ENCODE results near the gene SDF4. TPM values are rescaled to one million over a fixed set of nuclear protein-coding genes. Genes with fewer than 3 reads are reported as not detected.

Gene SDF4
- total and polyA plus RNA-seq, 2 experiments from 2014 or later, result 214 to 261 TPM

DNA sequence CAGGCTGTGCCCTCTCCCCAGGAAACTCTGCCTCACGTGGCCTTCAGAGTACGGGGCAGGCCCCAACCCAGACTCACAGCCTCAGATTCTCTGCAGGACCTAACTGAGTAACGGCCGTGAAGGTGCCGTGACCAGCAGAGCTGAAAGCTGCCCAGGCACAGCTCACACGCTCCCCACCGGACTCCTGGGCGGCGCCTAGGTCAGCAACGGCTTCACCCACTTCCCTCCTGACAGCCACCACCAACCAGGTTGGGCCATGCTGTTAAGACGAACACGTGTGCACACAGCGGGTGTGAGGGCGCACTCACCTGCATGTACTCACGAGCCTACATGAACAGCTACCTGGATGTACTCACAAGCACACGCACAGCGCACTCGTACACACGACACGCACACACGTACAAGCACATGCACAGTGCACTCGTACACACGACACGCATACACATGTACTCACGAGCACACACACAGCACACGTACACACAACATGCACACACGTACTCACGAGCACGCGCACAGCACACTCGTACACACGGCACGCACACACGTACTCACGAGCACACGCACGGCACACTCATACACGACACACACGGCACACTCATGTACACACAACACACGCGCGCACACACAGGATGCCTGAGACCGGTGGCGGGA lies 9.1 kb downstream of the SDF4 start:
- 94 to 95% methylated on average over 44 of the region's 44 CpGs for WGBS, 2 experiments (ENCODE audit: low coverage in 1 of 2, low lambda C conversion rate in 2 of 2, missing lambda C conversion rate in 2 of 2)
- in situ Hi-C loops (cut with MboI), result no loop called here
- no peaks in the 10 kb centered on the region for H3K4me1 ChIP-seq (ENCODE audit: insufficient read depth)

GRCh38 chr1:1221887-1222574 lies 9.8 kb downstream of the SDF4 start:
- Histone ChIP-seq H3K4me3 (no peak overlapping the region), H2AFZ (no peak overlapping the region), H3K9ac (no peak overlapping the region), H3K9me2 (ENCODE audit: insufficient read depth) (no peaks in the 10 kb centered on the region), H3K4me1 (ENCODE audit: insufficient read depth) (no peaks in the 10 kb centered on the region), H3K36me3 (ENCODE audit: low read depth) (no peaks in the 10 kb centered on the region; the same call in 1 of the 2 replicates), H3K4me2 (ENCODE audit: unreplicated experiment) (no peak overlapping the region), H3K79me2 (ENCODE audit: insufficient read depth) (peaks cover 37% of the 10 kb centered on the region), H4K20me1 (ENCODE audit: insufficient read depth) (no peaks in the 10 kb centered on the region), H3K27ac (no peak overlapping the region), H3K27me3 (replicated peaks; ENCODE audit: insufficient read depth) (no peaks in the 10 kb centered on the region), H3K9me3 (ENCODE audit: low read depth) (no peaks in the 10 kb centered on the region), H3F3A (ENCODE audit: insufficient read depth) (no peaks in the 10 kb centered on the region)
- WGBS, 2 experiments (ENCODE audit: low coverage in 1 of 2, low lambda C conversion rate in 2 of 2, missing lambda C conversion rate in 2 of 2), result 94 to 95% methylated on average over 16 to 30 of the region's 30 CpGs
- TF ChIP-seq EZH2 (IDR thresholded peaks at IDR 0.05; ENCODE audit: insufficient read depth, poor library complexity, severe bottlenecking) (no peak), EZH2phosphoT487 (IDR thresholded peaks at IDR 0.05; ENCODE audit: insufficient read depth, low read depth) (no peak)
- in situ Hi-C loops (cut with MboI), result no loop called here
- no peak for DNase-seq

More for the DNA sequence above, 9.1 kb downstream of the SDF4 start:
- H3K9me2 ChIP-seq (ENCODE audit: insufficient read depth), result no peaks in the 10 kb centered on the region
- H3K36me3 ChIP-seq (ENCODE audit: low read depth), result no peaks in the 10 kb centered on the region
- TF ChIP-seq EZH2phosphoT487 (IDR thresholded peaks at IDR 0.05; ENCODE audit: insufficient read depth, low read depth) (no peak), EZH2 (IDR thresholded peaks at IDR 0.05; ENCODE audit: insufficient read depth, poor library complexity, severe bottlenecking) (no peak)
- no peaks in the 10 kb centered on the region for H3F3A ChIP-seq (ENCODE audit: insufficient read depth)
- DNase-seq, result no peak
- peaks cover 44% of the 10 kb centered on the region for H3K79me2 ChIP-seq (ENCODE audit: insufficient read depth)
- H3K27me3 ChIP-seq (replicated peaks; ENCODE audit: insufficient read depth), result no peaks in the 10 kb centered on the region
- no peak overlapping the region for H3K4me2 ChIP-seq (ENCODE audit: unreplicated experiment)
- H4K20me1 ChIP-seq (ENCODE audit: insufficient read depth), result no peaks in the 10 kb centered on the region
- no peak overlapping the region for H3K27ac ChIP-seq
- no peak overlapping the region for H2AFZ ChIP-seq
- H3K9ac ChIP-seq, result no peak overlapping the region
- no peaks in the 10 kb centered on the region for H3K9me3 ChIP-seq (ENCODE audit: low read depth)
- no peak overlapping the region for H3K4me3 ChIP-seq

DNA sequence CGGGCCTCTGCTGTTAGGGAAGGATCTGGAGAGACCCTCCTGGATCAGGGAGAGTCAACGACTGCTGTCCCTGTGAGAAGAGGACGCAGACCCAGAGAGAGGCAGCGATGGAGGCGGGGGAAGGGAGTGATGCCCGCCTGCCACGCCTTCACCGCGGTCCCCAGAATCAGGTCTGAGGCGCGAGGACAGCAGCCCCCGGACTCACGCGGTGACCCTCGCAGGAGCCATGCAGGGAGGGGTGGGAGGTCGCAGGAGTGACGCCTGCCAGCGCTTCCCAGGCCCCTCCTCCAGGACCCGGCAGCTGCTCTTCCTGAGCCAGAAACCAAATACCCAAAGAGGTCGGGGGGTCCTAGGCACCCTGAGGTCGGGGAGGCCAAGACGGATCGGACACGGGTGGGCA lies 11.6 kb downstream of the SDF4 start:
- TF ChIP-seq EZH2phosphoT487 (IDR thresholded peaks at IDR 0.05; ENCODE audit: insufficient read depth, low read depth) (no peak), EZH2 (IDR thresholded peaks at IDR 0.05; ENCODE audit: insufficient read depth, poor library complexity, severe bottlenecking) (no peak)
- Histone ChIP-seq H3K4me3 (no peak overlapping the region), H4K20me1 (ENCODE audit: insufficient read depth) (no peaks in the 10 kb centered on the region), H2AFZ (no peak overlapping the region), H3K79me2 (ENCODE audit: insufficient read depth) (peaks cover 18% of the 10 kb centered on the region), H3K4me1 (ENCODE audit: insufficient read depth) (no peaks in the 10 kb centered on the region), H3K9me3 (ENCODE audit: low read depth) (no peaks in the 10 kb centered on the region), H3K9me2 (ENCODE audit: insufficient read depth) (no peaks in the 10 kb centered on the region), H3F3A (ENCODE audit: insufficient read depth) (no peaks in the 10 kb centered on the region), H3K36me3 (ENCODE audit: low read depth) (peaks cover 5% of the 10 kb centered on the region; the same call in 1 of the 2 replicates), H3K9ac (no peak overlapping the region), H3K27ac (no peak overlapping the region), H3K27me3 (replicated peaks; ENCODE audit: insufficient read depth) (no peaks in the 10 kb centered on the region), H3K4me2 (ENCODE audit: unreplicated experiment) (no peak overlapping the region)
- in situ Hi-C loops (cut with MboI), result no loop called here
- WGBS, 2 experiments (ENCODE audit: low coverage in 1 of 2, low lambda C conversion rate in 2 of 2, missing lambda C conversion rate in 2 of 2), result 95 to 96% methylated on average over 21 to 24 of the region's 24 CpGs
- no peak for DNase-seq

DNA sequence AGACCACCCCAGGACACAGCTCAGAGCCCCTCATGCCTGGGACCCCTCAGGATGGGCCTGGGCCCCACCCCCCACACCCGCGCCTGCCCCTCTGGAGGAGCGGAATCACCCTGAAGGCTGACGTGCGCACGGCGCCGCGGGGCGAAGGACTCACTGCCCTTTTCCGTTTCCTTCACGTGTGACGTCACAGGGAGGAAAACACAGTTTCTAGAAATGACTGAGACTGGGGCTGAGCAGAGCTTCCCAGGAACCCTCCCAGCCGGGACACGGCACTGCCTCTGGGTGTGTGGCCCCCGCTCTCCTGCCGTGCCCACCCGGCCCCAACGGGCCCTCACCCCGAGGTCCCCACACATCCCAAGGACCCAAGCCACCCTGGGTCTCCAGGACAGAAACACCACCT lies 12.5 kb downstream of the SDF4 start:
- H3K79me2 ChIP-seq (ENCODE audit: insufficient read depth), result peaks cover 10% of the 10 kb centered on the region
- no peaks in the 10 kb centered on the region for H3F3A ChIP-seq (ENCODE audit: insufficient read depth)
- DNase-seq, result no peak
- H3K9ac ChIP-seq, result no peak overlapping the region
- in situ Hi-C loops (cut with MboI), result no loop called here
- peaks cover 5% of the 10 kb centered on the region; the same call in 1 of the 2 replicates for H3K36me3 ChIP-seq (ENCODE audit: low read depth)
- no peak for TF ChIP-seq EZH2 (IDR thresholded peaks at IDR 0.05; ENCODE audit: insufficient read depth, poor library complexity, severe bottlenecking)
- TF ChIP-seq EZH2phosphoT487 (IDR thresholded peaks at IDR 0.05; ENCODE audit: insufficient read depth, low read depth), result no peak
- H3K27me3 ChIP-seq (replicated peaks; ENCODE audit: insufficient read depth), result no peaks in the 10 kb centered on the region
- no peaks in the 10 kb centered on the region for H3K9me3 ChIP-seq (ENCODE audit: low read depth)
- no peaks in the 10 kb centered on the region for H3K9me2 ChIP-seq (ENCODE audit: insufficient read depth)
- no peak overlapping the region for H3K27ac ChIP-seq
- WGBS, 2 experiments (ENCODE audit: low coverage in 1 of 2, low lambda C conversion rate in 2 of 2, missing lambda C conversion rate in 2 of 2), result 96 to 98% methylated on average over 17 of the region's 20 CpGs
- no peaks in the 10 kb centered on the region for H3K4me1 ChIP-seq (ENCODE audit: insufficient read depth)
- no peak overlapping the region for H3K4me2 ChIP-seq (ENCODE audit: unreplicated experiment)
- H3K4me3 ChIP-seq, result no peak overlapping the region
- no peaks in the 10 kb centered on the region for H4K20me1 ChIP-seq (ENCODE audit: insufficient read depth)
- no peak overlapping the region for H2AFZ ChIP-seq

All from GM23248 (cell line).